Body of pancreas (tissue), 4 donors: ENCODE measurements around the gene C5orf47.

Experiments
- POLR2A ChIP-seq, 3 donors: fragments of 450-650 bp; IDR thresholded peaks; one replicate each; pipeline ENCODE4 v1.6.1; 2016; ENCODE audit warnings: antibody characterized with exemption in 3 of 3, mild to moderate bottlenecking in 2 of 3
- TF ChIP-seq, protein P1 (sequence below), 7 experiments: fragments of 450-650 bp in 4 of 7; fragments of 200-600 bp in 3 of 7; sonication (generic) in 3 of 7; IDR thresholded peaks; one replicate each; pipeline ENCODE4 v1.5.1; 2016 to 2019; ENCODE audit warnings: antibody characterized with exemption in 7 of 7

DNA sequence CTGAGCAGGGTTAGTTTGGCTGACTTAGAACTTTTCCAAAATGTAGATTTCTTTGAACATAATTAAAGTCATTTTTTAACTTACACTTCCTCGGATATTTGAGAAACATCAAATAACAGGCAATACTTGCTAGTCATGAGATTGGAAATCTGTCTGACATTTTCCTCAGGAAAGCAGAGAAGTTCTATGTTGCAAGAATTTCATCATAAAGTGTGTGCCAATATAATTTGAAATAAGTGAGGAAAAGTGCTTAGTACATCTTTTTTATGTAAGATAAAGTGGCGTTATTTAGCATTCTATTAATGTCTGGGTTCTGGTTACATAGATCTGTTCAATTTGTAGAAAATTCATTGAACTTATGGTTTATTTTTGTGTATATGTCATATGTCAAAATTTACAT lies 48.7 kb upstream of the C5orf47 start:
- TF ChIP-seq, protein P1, sequence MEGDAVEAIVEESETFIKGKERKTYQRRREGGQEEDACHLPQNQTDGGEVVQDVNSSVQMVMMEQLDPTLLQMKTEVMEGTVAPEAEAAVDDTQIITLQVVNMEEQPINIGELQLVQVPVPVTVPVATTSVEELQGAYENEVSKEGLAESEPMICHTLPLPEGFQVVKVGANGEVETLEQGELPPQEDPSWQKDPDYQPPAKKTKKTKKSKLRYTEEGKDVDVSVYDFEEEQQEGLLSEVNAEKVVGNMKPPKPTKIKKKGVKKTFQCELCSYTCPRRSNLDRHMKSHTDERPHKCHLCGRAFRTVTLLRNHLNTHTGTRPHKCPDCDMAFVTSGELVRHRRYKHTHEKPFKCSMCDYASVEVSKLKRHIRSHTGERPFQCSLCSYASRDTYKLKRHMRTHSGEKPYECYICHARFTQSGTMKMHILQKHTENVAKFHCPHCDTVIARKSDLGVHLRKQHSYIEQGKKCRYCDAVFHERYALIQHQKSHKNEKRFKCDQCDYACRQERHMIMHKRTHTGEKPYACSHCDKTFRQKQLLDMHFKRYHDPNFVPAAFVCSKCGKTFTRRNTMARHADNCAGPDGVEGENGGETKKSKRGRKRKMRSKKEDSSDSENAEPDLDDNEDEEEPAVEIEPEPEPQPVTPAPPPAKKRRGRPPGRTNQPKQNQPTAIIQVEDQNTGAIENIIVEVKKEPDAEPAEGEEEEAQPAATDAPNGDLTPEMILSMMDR (IDR thresholded peaks at IDR 0.05) = no peak
- TF ChIP-seq POLR2A (IDR thresholded peaks at IDR 0.05) = no peak
